ENCODE results near the gene NUP205. TPM values are rescaled to one million over a fixed set of nuclear protein-coding genes. Genes with fewer than 3 reads are reported as not detected.

The NUP205 gene
- total RNA-seq, 1 donor from 2014 or later, result 91.6 TPM

DNA sequence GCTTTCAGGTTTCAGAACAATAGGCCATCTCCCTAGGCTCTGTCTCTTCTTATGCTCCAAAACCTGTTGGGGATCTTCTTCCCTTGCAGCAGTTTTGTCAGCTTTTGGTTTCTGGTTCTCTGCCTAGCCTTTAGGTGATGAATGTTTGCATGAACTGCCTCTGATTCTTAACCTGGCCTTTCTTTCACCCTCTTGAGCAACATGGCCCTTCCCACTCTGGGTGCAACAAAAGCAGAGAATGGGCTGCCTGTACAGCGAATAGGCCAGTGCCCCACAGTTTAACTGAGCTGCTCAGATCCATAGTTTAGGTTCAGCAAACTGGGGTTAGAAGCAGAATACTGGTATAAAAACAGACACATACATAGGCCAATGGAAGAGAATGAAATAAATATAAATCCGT, 18.1 kb upstream of the NUP205 start:
- H3K4me3 ChIP-seq (ENCODE audit: low read depth, low read length), result no peak overlapping the region
- TF ChIP-seq, protein P1, sequence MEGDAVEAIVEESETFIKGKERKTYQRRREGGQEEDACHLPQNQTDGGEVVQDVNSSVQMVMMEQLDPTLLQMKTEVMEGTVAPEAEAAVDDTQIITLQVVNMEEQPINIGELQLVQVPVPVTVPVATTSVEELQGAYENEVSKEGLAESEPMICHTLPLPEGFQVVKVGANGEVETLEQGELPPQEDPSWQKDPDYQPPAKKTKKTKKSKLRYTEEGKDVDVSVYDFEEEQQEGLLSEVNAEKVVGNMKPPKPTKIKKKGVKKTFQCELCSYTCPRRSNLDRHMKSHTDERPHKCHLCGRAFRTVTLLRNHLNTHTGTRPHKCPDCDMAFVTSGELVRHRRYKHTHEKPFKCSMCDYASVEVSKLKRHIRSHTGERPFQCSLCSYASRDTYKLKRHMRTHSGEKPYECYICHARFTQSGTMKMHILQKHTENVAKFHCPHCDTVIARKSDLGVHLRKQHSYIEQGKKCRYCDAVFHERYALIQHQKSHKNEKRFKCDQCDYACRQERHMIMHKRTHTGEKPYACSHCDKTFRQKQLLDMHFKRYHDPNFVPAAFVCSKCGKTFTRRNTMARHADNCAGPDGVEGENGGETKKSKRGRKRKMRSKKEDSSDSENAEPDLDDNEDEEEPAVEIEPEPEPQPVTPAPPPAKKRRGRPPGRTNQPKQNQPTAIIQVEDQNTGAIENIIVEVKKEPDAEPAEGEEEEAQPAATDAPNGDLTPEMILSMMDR (conservative IDR thresholded peaks at IDR 0.05; ENCODE audit: low read depth, low read length), result no peak
- no peak for DNase-seq (ENCODE audit: low read depth)

DNA sequence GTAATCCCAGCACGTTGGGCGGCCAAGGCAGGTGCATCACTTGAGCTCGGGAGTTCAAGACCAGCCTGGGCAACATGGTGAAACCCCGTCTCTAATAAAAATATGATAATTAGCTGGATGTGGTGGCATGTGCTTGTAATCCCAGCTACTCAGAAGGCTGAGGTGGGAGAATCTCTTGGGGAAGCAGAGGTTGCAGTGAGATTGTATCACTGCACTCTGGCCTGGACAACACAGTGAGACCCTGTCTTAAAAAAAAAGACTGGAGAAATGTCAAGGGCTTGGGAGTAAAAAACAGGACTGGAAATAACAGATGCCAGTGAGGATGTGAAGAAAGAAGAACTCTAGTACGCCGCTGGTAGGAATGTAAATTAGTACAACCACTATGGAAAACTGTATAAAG, 16.7 kb upstream of the NUP205 start:
- no peak overlapping the region for H3K4me3 ChIP-seq (ENCODE audit: low read depth, low read length)
- TF ChIP-seq, protein P1 (conservative IDR thresholded peaks at IDR 0.05; ENCODE audit: low read depth, low read length), result no peak
- DNase-seq (ENCODE audit: low read depth), result no peak

DNA sequence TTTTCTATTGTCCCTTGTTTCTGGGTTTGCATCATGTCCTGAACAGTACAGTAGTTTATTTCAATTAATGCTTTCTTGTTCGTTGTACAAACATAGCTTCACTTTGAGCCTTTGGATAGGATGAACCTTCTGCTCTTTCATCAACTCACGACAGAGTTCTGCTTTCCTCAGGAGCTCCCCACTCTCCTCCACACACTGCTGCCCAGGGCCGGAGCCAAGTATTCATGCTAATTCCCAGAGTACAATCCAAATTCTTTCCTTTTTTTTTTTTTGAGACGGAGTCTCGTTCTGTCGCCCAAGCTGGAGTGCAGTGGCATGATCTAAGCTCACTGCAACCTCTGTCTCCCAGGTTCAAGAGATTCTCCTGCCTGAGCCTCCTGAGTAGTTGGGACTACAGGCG, 7.5 kb upstream of the NUP205 start:
- TF ChIP-seq, protein P1 (conservative IDR thresholded peaks at IDR 0.05; ENCODE audit: low read depth, low read length), result no peak
- DNase-seq (ENCODE audit: low read depth), result no peak
- H3K4me3 ChIP-seq (ENCODE audit: low read depth, low read length), result no peak overlapping the region

DNA sequence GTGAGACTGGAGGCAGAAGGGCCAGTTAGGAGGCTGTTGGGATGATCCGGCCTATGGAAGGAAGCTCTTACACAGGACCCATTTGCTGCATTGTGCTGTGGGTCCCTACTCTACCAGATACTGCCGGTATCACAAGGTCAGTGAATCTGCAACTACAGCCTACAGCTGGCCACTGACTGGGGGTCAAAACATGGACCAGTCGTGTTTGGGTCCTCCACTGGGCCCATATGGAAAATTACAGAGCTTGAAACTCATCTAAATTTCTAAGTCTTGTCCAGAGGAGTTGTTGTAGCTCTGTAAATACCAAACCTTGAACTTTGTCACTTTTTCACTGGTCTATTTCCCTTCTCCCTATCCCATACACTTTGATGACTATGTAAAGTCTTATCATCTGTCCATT, 5.6 kb upstream of the NUP205 start:
- DNase-seq (ENCODE audit: low read depth), result no peak
- H3K4me3 ChIP-seq (ENCODE audit: low read depth, low read length), result no peak overlapping the region
- TF ChIP-seq, protein P1 (conservative IDR thresholded peaks at IDR 0.05; ENCODE audit: low read depth, low read length), result no peak

DNA sequence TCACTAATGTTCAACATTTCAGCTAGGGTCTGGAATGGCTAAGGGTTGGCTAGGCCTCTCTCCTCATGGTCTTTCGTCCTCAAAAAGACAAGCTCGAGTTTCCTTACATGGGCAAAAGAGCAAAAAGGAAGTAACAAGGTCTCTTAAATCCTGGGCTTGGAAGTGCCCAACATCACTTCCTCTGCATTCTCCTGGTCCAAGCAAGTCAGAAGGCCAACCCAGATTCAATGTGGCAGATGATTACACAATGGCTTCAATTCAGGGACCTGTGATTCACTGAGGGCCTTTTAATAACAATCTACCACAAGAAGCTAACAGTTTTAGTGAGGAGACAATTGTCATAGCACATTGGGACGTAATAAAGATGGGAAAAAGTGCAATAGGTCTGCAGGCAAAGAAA, 4.4 kb upstream of the NUP205 start:
- DNase-seq (ENCODE audit: low read depth), result no peak
- TF ChIP-seq, protein P1 (conservative IDR thresholded peaks at IDR 0.05; ENCODE audit: low read depth, low read length), result no peak
- no peak overlapping the region for H3K4me3 ChIP-seq (ENCODE audit: low read depth, low read length)

DNA sequence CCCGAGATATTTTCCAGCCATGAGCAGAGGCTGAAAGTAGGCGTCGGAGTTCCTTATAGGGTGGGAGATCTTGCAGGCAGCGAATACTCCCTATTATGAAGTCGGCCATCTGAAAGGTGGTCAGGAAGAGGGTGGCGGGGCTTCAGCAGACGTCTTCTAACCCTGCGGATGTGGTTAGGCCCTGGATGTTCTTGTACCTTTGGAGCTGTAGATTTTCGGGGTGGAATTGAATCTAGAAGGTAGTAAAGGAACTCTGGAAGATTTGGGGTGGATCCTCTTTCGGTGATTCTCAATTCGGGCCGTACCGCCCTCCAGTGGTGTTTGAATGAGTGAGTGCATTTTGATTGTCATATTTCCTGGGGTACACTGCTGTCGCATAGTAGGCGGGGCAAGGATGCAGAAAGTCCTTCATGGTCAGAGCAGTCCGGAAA, 635 bp downstream of the NUP205 start:
- peak overlapping the region; percentile 93 for H3K4me3 ChIP-seq (ENCODE audit: low read depth, low read length)
- TF ChIP-seq, protein P1 (conservative IDR thresholded peaks at IDR 0.05; ENCODE audit: low read depth, low read length), result peak; percentile 63
- DNase-seq (ENCODE audit: low read depth), result no peak

DNA sequence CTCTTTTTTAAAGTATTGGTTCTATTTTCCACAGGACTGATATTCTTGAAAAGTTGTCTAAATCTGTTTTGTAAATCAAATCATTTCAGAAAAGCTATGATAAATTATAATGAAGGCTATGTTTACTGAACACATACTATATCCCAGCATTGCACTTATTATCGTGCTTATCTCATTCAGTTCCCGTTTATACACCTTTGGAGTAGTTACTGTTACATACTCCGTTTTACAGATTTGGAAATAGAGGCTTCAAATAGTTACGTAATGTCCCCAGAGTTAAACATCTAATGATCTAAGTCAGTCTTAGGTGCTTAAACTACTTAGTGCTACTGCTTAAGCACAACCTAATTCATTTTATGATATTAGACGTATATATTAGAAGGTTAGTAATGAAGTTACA, 1.2 kb downstream of the NUP205 start:
- peak overlapping the region; percentile 93 for H3K4me3 ChIP-seq (ENCODE audit: low read depth, low read length)
- DNase-seq (ENCODE audit: low read depth), result no peak
- TF ChIP-seq, protein P1 (conservative IDR thresholded peaks at IDR 0.05; ENCODE audit: low read depth, low read length), result no peak
